Measurements from ENCODE around the gene RSPH1.

DNA sequence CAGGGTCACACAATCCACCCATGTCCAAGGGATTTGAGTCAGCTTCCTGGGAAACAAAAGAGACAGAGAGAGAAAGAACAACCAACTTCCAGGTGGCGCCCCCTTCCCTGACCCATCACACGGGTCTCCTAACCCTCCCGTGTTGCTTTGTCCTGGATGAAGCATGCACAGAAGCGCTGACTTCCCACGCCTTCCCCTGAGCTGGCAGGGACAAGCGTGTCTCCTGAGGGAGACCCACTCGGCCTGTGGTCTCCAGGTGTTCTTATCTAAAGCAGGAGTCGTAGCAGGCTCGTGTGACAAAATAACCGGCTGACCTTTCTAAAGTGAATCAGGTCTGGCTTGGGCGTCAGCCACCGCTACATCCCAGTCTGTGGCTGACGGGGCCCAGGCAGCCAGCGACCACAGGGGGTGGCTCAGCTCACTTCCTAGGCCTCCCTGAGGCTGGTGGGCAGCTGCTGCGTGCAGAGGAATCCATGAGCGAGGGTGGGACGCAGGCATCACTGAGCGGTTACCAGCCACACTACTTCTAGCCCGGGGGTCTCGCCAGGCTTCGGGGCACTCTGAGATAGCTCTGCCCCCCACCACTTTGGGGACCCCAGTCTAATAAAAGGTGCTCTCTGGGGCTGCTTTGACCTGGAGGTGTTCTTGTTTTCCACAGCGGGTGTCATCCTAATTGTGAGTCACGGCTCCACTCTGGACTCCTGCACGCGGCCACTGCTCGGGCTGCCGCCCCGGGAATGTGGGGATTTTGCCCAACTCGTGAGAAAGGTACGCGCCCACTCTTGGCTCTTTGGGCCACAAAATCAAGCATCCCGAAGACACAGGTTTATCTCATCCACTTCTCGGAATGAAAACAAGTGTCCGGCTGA, 51.9 kb downstream of the RSPH1 start:
- no peak for TF ChIP-seq CTCF (IDR thresholded peaks at IDR 0.05; ENCODE audit: low read depth, low read length, poor library complexity, severe bottlenecking)
- TF ChIP-seq EZH2phosphoT487 (IDR thresholded peaks at IDR 0.05; ENCODE audit: borderline replicate concordance, low read length) = no peak
